Right lobe of liver (tissue), 4 donors: Measurements from ENCODE around the gene CDK5.

Experiments used
- POLR2A ChIP-seq: fragments of 450-650 bp; IDR thresholded peaks from one replicate; pipeline ENCODE4 v1.6.1; 2017; ENCODE audit warnings: antibody characterized with exemption, mild to moderate bottlenecking
- TF ChIP-seq, protein P1 (sequence below), 4 donors: fragments of 200-600 bp in 3 of 4; fragments of 450-650 bp in 1 of 4; IDR thresholded peaks; one replicate each; pipeline versions ENCODE4 v1.5.1 to v1.8.0; 2016 to 2022; ENCODE audit warnings: antibody characterized with exemption in 4 of 4, mild to moderate bottlenecking in 2 of 4
- donor health status: DM: no; HTN: no; CAD: no.
- donor health status: DM: no; HTN: no; CAD: no.
- donor health status: DM: no; HTN: yes; CAD: no.

DNA sequence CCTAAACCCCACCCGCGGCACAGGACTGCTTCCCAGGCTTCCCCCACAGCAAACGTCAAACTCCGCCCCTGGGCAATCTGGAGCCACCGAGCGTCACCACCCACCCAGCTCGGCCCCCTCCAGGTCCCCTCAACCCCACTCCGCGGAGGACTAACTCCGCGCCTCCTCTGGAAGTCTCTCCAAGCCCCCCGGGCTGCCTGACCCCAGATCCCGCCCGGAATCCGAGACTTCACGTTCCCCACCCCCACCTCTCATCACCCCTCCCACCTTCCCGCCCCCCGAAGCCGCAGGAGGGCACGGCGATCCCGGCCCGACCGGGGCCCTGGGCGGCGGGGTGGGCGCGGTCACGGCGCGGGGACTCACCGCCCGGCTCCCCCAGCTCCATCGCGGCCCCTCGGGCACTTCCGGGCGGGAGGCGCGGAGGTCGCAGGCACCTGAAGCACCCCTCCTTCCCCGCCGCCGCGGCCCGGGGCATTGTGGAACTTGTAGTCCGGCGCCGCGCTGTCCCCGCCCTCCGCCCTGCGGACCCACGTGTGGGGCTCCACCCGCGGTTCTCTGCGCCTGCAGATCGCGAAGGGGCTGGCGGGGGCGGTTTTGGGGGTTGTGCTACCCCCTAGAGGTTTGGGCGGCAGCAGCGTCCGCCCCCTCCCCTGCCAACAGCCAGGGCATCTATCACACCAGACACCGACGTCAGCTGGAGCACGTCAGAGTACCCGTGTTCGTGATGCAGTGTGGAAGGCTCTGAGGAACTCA, 25.6 kb upstream of the CDK5 start, which contains the start of gene TMUB1:
- TF ChIP-seq, protein P1, sequence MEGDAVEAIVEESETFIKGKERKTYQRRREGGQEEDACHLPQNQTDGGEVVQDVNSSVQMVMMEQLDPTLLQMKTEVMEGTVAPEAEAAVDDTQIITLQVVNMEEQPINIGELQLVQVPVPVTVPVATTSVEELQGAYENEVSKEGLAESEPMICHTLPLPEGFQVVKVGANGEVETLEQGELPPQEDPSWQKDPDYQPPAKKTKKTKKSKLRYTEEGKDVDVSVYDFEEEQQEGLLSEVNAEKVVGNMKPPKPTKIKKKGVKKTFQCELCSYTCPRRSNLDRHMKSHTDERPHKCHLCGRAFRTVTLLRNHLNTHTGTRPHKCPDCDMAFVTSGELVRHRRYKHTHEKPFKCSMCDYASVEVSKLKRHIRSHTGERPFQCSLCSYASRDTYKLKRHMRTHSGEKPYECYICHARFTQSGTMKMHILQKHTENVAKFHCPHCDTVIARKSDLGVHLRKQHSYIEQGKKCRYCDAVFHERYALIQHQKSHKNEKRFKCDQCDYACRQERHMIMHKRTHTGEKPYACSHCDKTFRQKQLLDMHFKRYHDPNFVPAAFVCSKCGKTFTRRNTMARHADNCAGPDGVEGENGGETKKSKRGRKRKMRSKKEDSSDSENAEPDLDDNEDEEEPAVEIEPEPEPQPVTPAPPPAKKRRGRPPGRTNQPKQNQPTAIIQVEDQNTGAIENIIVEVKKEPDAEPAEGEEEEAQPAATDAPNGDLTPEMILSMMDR (IDR thresholded peaks at IDR 0.05): no peak
- TF ChIP-seq POLR2A: peak; percentile 42
